GM18498 (cell line): ENCODE measurements around the gene RAPGEF4.
A peak's percentile ranks its signal among the peaks of the same experiment; 100 is the strongest.
"Not testable (repeated sequence)": the region's sequence is repeated elsewhere in the genome, so short reads cannot be mapped to it uniquely, and the experiment has no call there.

Experiments used
- ATAC-seq: cut with Tn5 transposase; IDR thresholded peaks from one replicate; pipeline ENCODE4 v1.9.1; 2021; ENCODE audit warnings: mild to moderate bottlenecking, moderate library complexity; ENCODE audit not compliant: unreplicated experiment

Gene RAPGEF4

GRCh38 chr2:173027181-173028128 lies 291.8 kb downstream of the RAPGEF4 start:
- peak; percentile 74 for ATAC-seq

GRCh38 chr2:173028141-173028540 lies 292.5 kb downstream of the RAPGEF4 start:
- no peak for ATAC-seq

GRCh38 chr2:173028671-173029070 lies 293.0 kb downstream of the RAPGEF4 start:
- ATAC-seq, result no peak

GRCh38 chr2:173030561-173031490 lies 295.2 kb downstream of the RAPGEF4 start:
- no peak for ATAC-seq

- ATAC-seq, result no peak
These were observed 296.4 kb downstream of the RAPGEF4 start for GRCh38 chr2:173032032-173032431.

- no peak for ATAC-seq
These were observed 297.4 kb downstream of the RAPGEF4 start for GRCh38 chr2:173033084-173033483.

- ATAC-seq, result no peak
These were observed 298.5 kb downstream of the RAPGEF4 start for GRCh38 chr2:173034143-173034542.

- ATAC-seq, result no peak
These were observed 301.8 kb downstream of the RAPGEF4 start for GRCh38 chr2:173037245-173038120.

- ATAC-seq, result not testable (repeated sequence)
These were observed 302.6 kb downstream of the RAPGEF4 start for GRCh38 chr2:173038257-173038656.

GRCh38 chr2:173040729-173041128 lies 305.1 kb downstream of the RAPGEF4 start:
- no peak for ATAC-seq

- ATAC-seq, result no peak
These were observed 307.8 kb downstream of the RAPGEF4 start for GRCh38 chr2:173043476-173043875.

- no peak for ATAC-seq
These were observed 308.4 kb downstream of the RAPGEF4 start for GRCh38 chr2:173043897-173044519.

- no peak for ATAC-seq
These were observed 309.0 kb downstream of the RAPGEF4 start for GRCh38 chr2:173044686-173045085.

- no peak for ATAC-seq
These were observed 309.5 kb downstream of the RAPGEF4 start for GRCh38 chr2:173045181-173045580.

GRCh38 chr2:173048522-173048896 lies 312.9 kb downstream of the RAPGEF4 start:
- no peak for ATAC-seq

- ATAC-seq, result peak; percentile 76
These were observed 313.4 kb downstream of the RAPGEF4 start for GRCh38 chr2:173048897-173049661.

GRCh38 chr2:173049831-173050230 lies 314.2 kb downstream of the RAPGEF4 start:
- no peak for ATAC-seq

- no peak for ATAC-seq
These were observed 315.0 kb downstream of the RAPGEF4 start for GRCh38 chr2:173050684-173051083.

- no peak for ATAC-seq
These were observed 316.0 kb downstream of the RAPGEF4 start for GRCh38 chr2:173051463-173052215.
